GM19467 (cell line): ENCODE measurements around the gene TJP2.

Source experiments
- ATAC-seq: cut with Tn5 transposase; IDR thresholded peaks from one replicate; pipeline ENCODE4 v1.9.1; 2021; ENCODE audit warnings: mild to moderate bottlenecking, moderate library complexity; ENCODE audit not compliant: unreplicated experiment

The TJP2 gene

GRCh38 chr9:69190086-69190862, 16.2 kb downstream of the TJP2 start:
- peak; percentile 70 for ATAC-seq

- no peak for ATAC-seq
These were observed 16.7 kb downstream of the TJP2 start for GRCh38 chr9:69190863-69191181.

- ATAC-seq: no peak
These were observed 17.2 kb downstream of the TJP2 start for GRCh38 chr9:69191231-69191630.

GRCh38 chr9:69192214-69192613, 18.1 kb downstream of the TJP2 start:
- ATAC-seq: no peak

- no peak for ATAC-seq
These were observed 19.6 kb downstream of the TJP2 start for GRCh38 chr9:69193685-69194032.

- no peak for ATAC-seq
These were observed 20.8 kb downstream of the TJP2 start for GRCh38 chr9:69194702-69195418.

GRCh38 chr9:69195668-69196067, 21.6 kb downstream of the TJP2 start:
- ATAC-seq: no peak

- no peak for ATAC-seq
These were observed 23.6 kb downstream of the TJP2 start for GRCh38 chr9:69197687-69198086.

GRCh38 chr9:69198521-69199220, 24.6 kb downstream of the TJP2 start:
- no peak for ATAC-seq

- no peak for ATAC-seq
These were observed 25.8 kb downstream of the TJP2 start for GRCh38 chr9:69199769-69200470.

- ATAC-seq: no peak
These were observed 28.5 kb downstream of the TJP2 start for GRCh38 chr9:69202556-69202955.

- no peak for ATAC-seq
These were observed 30.2 kb downstream of the TJP2 start for GRCh38 chr9:69204326-69204725.

- no peak for ATAC-seq
These were observed 30.8 kb downstream of the TJP2 start for GRCh38 chr9:69204849-69205248.

- no peak for ATAC-seq
These were observed 32.0 kb downstream of the TJP2 start for GRCh38 chr9:69206047-69206446.

- no peak for ATAC-seq
These were observed 33.4 kb downstream of the TJP2 start for GRCh38 chr9:69207503-69207902.

- ATAC-seq: no peak
These were observed 37.5 kb downstream of the TJP2 start for GRCh38 chr9:69211424-69212036.

GRCh38 chr9:69213647-69214046, 39.6 kb downstream of the TJP2 start:
- ATAC-seq: no peak

GRCh38 chr9:69214939-69215338, 40.9 kb downstream of the TJP2 start:
- no peak for ATAC-seq

GRCh38 chr9:69215774-69216485, 41.9 kb downstream of the TJP2 start:
- ATAC-seq: no peak

- ATAC-seq: no peak
These were observed 44.1 kb downstream of the TJP2 start for GRCh38 chr9:69218166-69218565.
